Measurements from ENCODE around the gene POLR2B. TPM values are rescaled to one million over a fixed set of nuclear protein-coding genes. Genes with fewer than 3 reads are reported as not detected.

The POLR2B gene
- total and polyA plus RNA-seq, 2 of the 8 experiments (the other 6 are each of a cell fraction or from before 2014, with no cell fraction given) = 59.3 to 115 TPM

- TF ChIP-seq, protein P1, sequence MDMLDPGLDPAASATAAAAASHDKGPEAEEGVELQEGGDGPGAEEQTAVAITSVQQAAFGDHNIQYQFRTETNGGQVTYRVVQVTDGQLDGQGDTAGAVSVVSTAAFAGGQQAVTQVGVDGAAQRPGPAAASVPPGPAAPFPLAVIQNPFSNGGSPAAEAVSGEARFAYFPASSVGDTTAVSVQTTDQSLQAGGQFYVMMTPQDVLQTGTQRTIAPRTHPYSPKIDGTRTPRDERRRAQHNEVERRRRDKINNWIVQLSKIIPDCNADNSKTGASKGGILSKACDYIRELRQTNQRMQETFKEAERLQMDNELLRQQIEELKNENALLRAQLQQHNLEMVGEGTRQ (IDR thresholded peaks at IDR 0.05; ENCODE audit: low read length) = no peak
- TF ChIP-seq CTBP2 (IDR thresholded peaks at IDR 0.05; ENCODE audit: borderline replicate concordance, insufficient read depth, insufficient read length, low read length) (no peak), KDM1A (IDR thresholded peaks at IDR 0.05; ENCODE audit: borderline replicate concordance, low read length) (no peak), ASH2L (IDR thresholded peaks at IDR 0.05; ENCODE audit: low read length) (no peak), SAP30 (IDR thresholded peaks at IDR 0.05; ENCODE audit: insufficient read depth, insufficient replicate concordance, low read length) (no peak), RAD21 (IDR thresholded peaks at IDR 0.05 in 1 of 2, conservative IDR thresholded peaks at IDR 0.05 in 1 of 2; ENCODE audit: low read depth in 2 of 2, low read length in 2 of 2) (no peak), BCL11A (IDR thresholded peaks at IDR 0.05; ENCODE audit: low read depth in 2 of 2, low read length in 2 of 2) (no peak), KDM5A (IDR thresholded peaks at IDR 0.05; ENCODE audit: low read length) (no peak), POLR2A (IDR thresholded peaks at IDR 0.05; ENCODE audit: control extremely low read depth in 1 of 2, low read depth in 2 of 2, low read length in 2 of 2) (no peak)
Measured at GRCh38 chr4:56976283-56976836, 2.3 kb upstream of the POLR2B start (continued).
